DOHH2 (cell line): Measurements from ENCODE around the gene CRTC2.

Experiments
- EZH2phosphoT487 ChIP-seq: fragments of 200-600 bp; sonication (generic); IDR thresholded peaks from 2 replicates; pipeline ENCODE4 v1.6.1; 2017; ENCODE audit warnings: borderline replicate concordance, mild to moderate bottlenecking, antibody characterized with exemption, low read length, moderate library complexity, mixed read lengths
- TF ChIP-seq, protein P1 (sequence below): fragments of 200-600 bp; sonication (generic); IDR thresholded peaks from one replicate; pipeline ENCODE4 v1.5.1; 2014; ENCODE audit warnings: antibody characterized with exemption, mild to moderate bottlenecking, low read depth, low read length; ENCODE audit not compliant: poor library complexity, severe bottlenecking

DNA sequence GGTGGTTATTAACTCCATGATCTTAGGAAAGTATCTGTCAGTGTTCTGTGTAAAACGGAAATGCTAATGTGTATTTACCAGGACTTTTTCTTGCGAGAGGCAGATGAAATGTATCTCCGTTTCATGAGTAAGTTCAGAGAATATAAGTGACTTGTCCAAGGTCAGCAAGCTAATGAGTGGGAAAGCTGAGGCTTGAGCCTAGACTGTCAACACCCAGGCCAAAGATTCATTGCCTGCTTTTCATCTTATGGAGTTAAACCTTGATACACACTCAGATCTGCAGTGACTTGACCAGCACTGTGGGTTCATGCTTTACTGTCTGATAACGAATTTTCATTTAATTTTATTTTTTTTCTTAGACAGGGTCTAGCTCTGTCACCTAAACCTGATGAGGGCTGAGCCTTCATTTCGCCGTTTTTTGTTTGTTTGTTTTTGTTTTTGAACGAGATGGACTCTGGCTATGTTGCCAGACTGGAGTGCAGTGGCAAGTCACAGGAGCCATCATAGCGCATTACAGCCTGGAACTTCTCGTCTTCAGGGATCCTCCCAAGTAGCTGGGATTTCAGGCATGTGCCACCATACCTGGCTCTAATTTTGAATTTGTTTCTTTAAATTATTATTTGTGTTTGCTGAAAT, 20.0 kb upstream of the CRTC2 start:
- TF ChIP-seq, protein P1, sequence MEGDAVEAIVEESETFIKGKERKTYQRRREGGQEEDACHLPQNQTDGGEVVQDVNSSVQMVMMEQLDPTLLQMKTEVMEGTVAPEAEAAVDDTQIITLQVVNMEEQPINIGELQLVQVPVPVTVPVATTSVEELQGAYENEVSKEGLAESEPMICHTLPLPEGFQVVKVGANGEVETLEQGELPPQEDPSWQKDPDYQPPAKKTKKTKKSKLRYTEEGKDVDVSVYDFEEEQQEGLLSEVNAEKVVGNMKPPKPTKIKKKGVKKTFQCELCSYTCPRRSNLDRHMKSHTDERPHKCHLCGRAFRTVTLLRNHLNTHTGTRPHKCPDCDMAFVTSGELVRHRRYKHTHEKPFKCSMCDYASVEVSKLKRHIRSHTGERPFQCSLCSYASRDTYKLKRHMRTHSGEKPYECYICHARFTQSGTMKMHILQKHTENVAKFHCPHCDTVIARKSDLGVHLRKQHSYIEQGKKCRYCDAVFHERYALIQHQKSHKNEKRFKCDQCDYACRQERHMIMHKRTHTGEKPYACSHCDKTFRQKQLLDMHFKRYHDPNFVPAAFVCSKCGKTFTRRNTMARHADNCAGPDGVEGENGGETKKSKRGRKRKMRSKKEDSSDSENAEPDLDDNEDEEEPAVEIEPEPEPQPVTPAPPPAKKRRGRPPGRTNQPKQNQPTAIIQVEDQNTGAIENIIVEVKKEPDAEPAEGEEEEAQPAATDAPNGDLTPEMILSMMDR = no peak
- TF ChIP-seq EZH2phosphoT487 = no peak
